WTC11 (cell line): Measurements from ENCODE around the gene ADAMTS12. TPM values are rescaled to one million over a fixed set of nuclear protein-coding genes. Genes with fewer than 3 reads are reported as not detected.

Source experiments
- ATAC-seq: fragments of 200-7000 bp; cut with Tn5 transposase; 2 replicates; pipeline ENCODE4 v1.10.0; 2021; ENCODE audit warnings: mild to moderate bottlenecking, moderate library complexity
- CTCF ChIA-PET: fragments of 300-600 bp; sonication (Branson Sonifier 250); formaldehyde crosslinking; loops from one replicate; lab custom pipeline; 2021; ENCODE audit warnings: antibody characterized with exemption; lab: Charles Lee
- POLR2A ChIA-PET: fragments of 350-600 bp; sonication (Branson Sonifier 250); formaldehyde crosslinking; loops from one replicate; lab custom pipeline; 2021; ENCODE audit warnings: antibody characterized with exemption; lab: Charles Lee
- DNase-seq: peaks from one replicate; pipeline ENCODE4 v3.0.0; 2021; ENCODE audit warnings: low spot score
- H3K27ac Mint-ChIP-seq: 2 replicates; pipeline ENCODE4 v1.8.0; 2021; ENCODE audit warnings: mixed read lengths
- H3K27me3 Mint-ChIP-seq: 2 replicates; pipeline ENCODE4 v1.8.0; 2021; ENCODE audit warnings: low read depth, mild to moderate bottlenecking, moderate library complexity, mixed read lengths
- H3K36me3 Mint-ChIP-seq: 2 replicates; pipeline ENCODE4 v1.8.0; 2021; ENCODE audit warnings: mixed read lengths
- H3K4me1 Mint-ChIP-seq: 2 replicates; pipeline ENCODE4 v1.8.0; 2022; ENCODE audit warnings: mixed read lengths
- H3K4me3 Mint-ChIP-seq: 2 replicates; pipeline ENCODE4 v1.8.0; 2021; ENCODE audit warnings: mild to moderate bottlenecking, moderate library complexity, mixed read lengths
- H3K9me3 Mint-ChIP-seq: 2 replicates; pipeline ENCODE4 v1.8.0; 2021; ENCODE audit warnings: mixed read lengths
- ARID4B ChIP-seq: sonication (generic); formaldehyde crosslinking; IDR thresholded peaks from 2 replicates; pipeline ENCODE4 v1.8.0; 2023; ENCODE audit warnings: missing genetic modification reagents, mild to moderate bottlenecking, borderline replicate concordance
- ATF1 ChIP-seq: sonication (generic); formaldehyde crosslinking; IDR thresholded peaks from 2 replicates; pipeline ENCODE4 v1.8.1; 2023; ENCODE audit warnings: mild to moderate bottlenecking, moderate library complexity, missing genetic modification reagents
- ATF3 ChIP-seq: sonication (generic); formaldehyde crosslinking; conservative IDR thresholded peaks from 2 replicates; pipeline ENCODE4 v1.8.1; 2022; ENCODE audit warnings: mild to moderate bottlenecking, missing genetic modification reagents
- ATF6 ChIP-seq: sonication (generic); formaldehyde crosslinking; IDR thresholded peaks from 2 replicates; pipeline ENCODE4 v1.8.1; 2023; ENCODE audit warnings: mild to moderate bottlenecking, missing genetic modification reagents
- CTCF ChIP-seq: fragments of 200-600 bp; IDR thresholded peaks from 2 replicates; pipeline ENCODE4 v1.8.0; 2022; ENCODE audit warnings: antibody characterized with exemption
- E2F4 ChIP-seq: sonication (generic); formaldehyde crosslinking; IDR thresholded peaks from 2 replicates; pipeline ENCODE4 v1.8.1; 2022; ENCODE audit warnings: low read depth, mild to moderate bottlenecking, moderate library complexity, missing genetic modification reagents, borderline replicate concordance
- ELF4 ChIP-seq: sonication (generic); formaldehyde crosslinking; IDR thresholded peaks from 2 replicates; pipeline ENCODE4 v1.8.1; 2022; ENCODE audit warnings: low read depth, mild to moderate bottlenecking, moderate library complexity, missing genetic modification reagents
- FOXJ3 ChIP-seq: sonication (generic); formaldehyde crosslinking; IDR thresholded peaks from 2 replicates; pipeline ENCODE4 v1.9.0; 2021; ENCODE audit warnings: missing genetic modification reagents, mild to moderate bottlenecking, borderline replicate concordance
- HMGA2 ChIP-seq: fragments of 250-450 bp; sonication (Bioruptor Pico); IDR thresholded peaks from 2 replicates; pipeline ENCODE4 v1.4.0; 2021; ENCODE audit warnings: mild to moderate bottlenecking, moderate library complexity
- MAX ChIP-seq: sonication (generic); formaldehyde crosslinking; IDR thresholded peaks from 2 replicates; pipeline ENCODE4 v1.8.0; 2022; ENCODE audit warnings: mild to moderate bottlenecking, missing genetic modification reagents
- MLX ChIP-seq: sonication (generic); formaldehyde crosslinking; IDR thresholded peaks from 2 replicates; pipeline ENCODE4 v1.8.1; 2023; ENCODE audit warnings: mild to moderate bottlenecking, missing genetic modification reagents, moderate library complexity
- MYBL2 ChIP-seq: sonication (generic); formaldehyde crosslinking; IDR thresholded peaks from 2 replicates; pipeline ENCODE4 v1.8.1; 2023; ENCODE audit warnings: mild to moderate bottlenecking, moderate library complexity, missing genetic modification reagents
- NFYB ChIP-seq: sonication (generic); formaldehyde crosslinking; conservative IDR thresholded peaks from 2 replicates; pipeline ENCODE4 v1.8.0; 2022; ENCODE audit warnings: low read depth, missing genetic modification reagents
- NR1H2 ChIP-seq: sonication (generic); formaldehyde crosslinking; IDR thresholded peaks from 2 replicates; pipeline ENCODE4 v1.9.0; 2021; ENCODE audit warnings: mild to moderate bottlenecking, moderate library complexity, missing genetic modification reagents
- PRRX2 ChIP-seq: fragments of 250-450 bp; sonication (Bioruptor Pico); IDR thresholded peaks from 2 replicates; pipeline ENCODE4 v1.8.0; 2021; ENCODE audit warnings: mild to moderate bottlenecking
- RELA ChIP-seq: sonication (generic); formaldehyde crosslinking; IDR thresholded peaks from 2 replicates; pipeline ENCODE4 v1.8.1; 2022; ENCODE audit warnings: missing genetic modification reagents, mild to moderate bottlenecking, borderline replicate concordance
- TP53 ChIP-seq: sonication (generic); formaldehyde crosslinking; IDR thresholded peaks from 2 replicates; pipeline ENCODE4 v1.8.1; 2023; ENCODE audit warnings: mild to moderate bottlenecking, missing genetic modification reagents
- ZBTB21 ChIP-seq: sonication (generic); formaldehyde crosslinking; IDR thresholded peaks from 2 replicates; pipeline ENCODE4 v1.8.1; 2023; ENCODE audit warnings: mild to moderate bottlenecking, missing genetic modification reagents, borderline replicate concordance
- ZNF138 ChIP-seq: sonication (generic); formaldehyde crosslinking; conservative IDR thresholded peaks from 2 replicates; pipeline ENCODE4 v1.8.1; 2022; ENCODE audit warnings: mild to moderate bottlenecking, moderate library complexity, missing genetic modification reagents
- ZNF232 ChIP-seq: sonication (generic); formaldehyde crosslinking; IDR thresholded peaks from 2 replicates; pipeline ENCODE4 v1.8.0; 2022; ENCODE audit warnings: mild to moderate bottlenecking, missing genetic modification reagents
- total RNA-seq: library from RNA; stranded (reverse); gene quantifications from 3 replicates; pipeline ENCODE4 v1.2.3, GENCODE V29; 2021

Gene ADAMTS12
- total RNA-seq, 1 experiment from 2014 or later: 13.5 TPM

GRCh38 chr5:33690374-33691135, 201.2 kb downstream of the ADAMTS12 start:
- Mint-ChIP-seq H3K9me3 (peaks cover 34% of the 10 kb centered on the region), H3K36me3 (peaks cover 15% of the 10 kb centered on the region)
- ChIA-PET CTCF (no interaction called here), POLR2A (no interaction called here)
- DNase-seq (no peak), ATAC-seq (no peak)
- TF ChIP-seq HMGA2 (peak; percentile 80; the same call in 1 of the 2 replicates), PRRX2 (CRISPR knock-in tag) (no peak)
- TF ChIP-seq, all 79 proteins: peak for 1
- no peak overlapping the region for H3K4me3 Mint-ChIP-seq
- no peaks in the 10 kb centered on the region for H3K27me3 Mint-ChIP-seq
- peaks cover 12% of the 10 kb centered on the region for H3K4me1 Mint-ChIP-seq
- no peak overlapping the region for H3K27ac Mint-ChIP-seq

- peaks cover 22% of the 10 kb centered on the region for H3K4me1 Mint-ChIP-seq
- ATAC-seq (no peak), DNase-seq (no peak)
- H3K4me3 Mint-ChIP-seq: no peak overlapping the region
- POLR2A ChIA-PET: no interaction called here
- peaks cover 6% of the 10 kb centered on the region for H3K36me3 Mint-ChIP-seq
- H3K27me3 Mint-ChIP-seq: no peaks in the 10 kb centered on the region
- peaks cover 18% of the 10 kb centered on the region for H3K9me3 Mint-ChIP-seq
- TF ChIP-seq ATF6 (CRISPR knock-in tag): no peak
- no peak for TF ChIP-seq TP53 (CRISPR knock-in tag)
- no peak for TF ChIP-seq FOXJ3
- no peak for TF ChIP-seq ATF3 (CRISPR knock-in tag)
- TF ChIP-seq NR1H2 (CRISPR knock-in tag): no peak
- TF ChIP-seq ZNF138 (CRISPR knock-in tag): no peak
- TF ChIP-seq ATF1: no peak
- TF ChIP-seq ELF4 (CRISPR knock-in tag): no peak
- no peak for TF ChIP-seq MYBL2
- TF ChIP-seq HMGA2: no peak
- no peak for TF ChIP-seq ZNF232 (CRISPR knock-in tag)
- no peak for TF ChIP-seq E2F4 (CRISPR knock-in tag)
- CTCF ChIA-PET: no interaction called here
- no peak overlapping the region for H3K27ac Mint-ChIP-seq
These were observed 203.3 kb downstream of the ADAMTS12 start for GRCh38 chr5:33688526-33688925.

GRCh38 chr5:33688066-33688465, 203.7 kb downstream of the ADAMTS12 start:
- ATAC-seq: no peak
- Mint-ChIP-seq H3K4me3 (no peak overlapping the region), H3K9me3 (peaks cover 16% of the 10 kb centered on the region), H3K27me3 (no peaks in the 10 kb centered on the region), H3K36me3 (peaks cover 4% of the 10 kb centered on the region; the same call in 1 of the 2 replicates), H3K4me1 (peaks cover 22% of the 10 kb centered on the region), H3K27ac (no peak overlapping the region)
- CTCF ChIA-PET: no interaction called here
- POLR2A ChIA-PET: no interaction called here
- DNase-seq: no peak
- TF ChIP-seq MAX (CRISPR knock-in tag) (no peak), MLX (no peak), CTCF (no peak), ARID4B (no peak), RELA (CRISPR knock-in tag) (no peak), NFYB (no peak), ZBTB21 (no peak)
